GM12878 (cell line): Measurements from ENCODE around the gene DPP4. TPM values are rescaled to one million over a fixed set of nuclear protein-coding genes. Genes with fewer than 3 reads are reported as not detected.

Experiments used
- ATAC-seq: fragments of 200-7000 bp; cut with Tn5 transposase; 3 replicates; pipeline ENCODE4 v1.9.1; 2020; ENCODE audit warnings: mild to moderate bottlenecking, moderate library complexity
- BruUV-seq: library from RNA; stranded (reverse); fragments of 400-500 nt; replicated peaks from 2 replicates; lab custom pipeline; 2021; lab: Mats Ljungman, UMichigan
- CTCF ChIA-PET: fragments of 300-600 bp; sonication (Branson Sonifier 250); formaldehyde crosslinking; extraction: SDS; loops from one replicate; lab custom pipeline; 2021; ENCODE audit warnings: inconsistent platforms; lab: Yijun Ruan, JAX
- POLR2A ChIA-PET: fragments of 350-600 bp; formaldehyde crosslinking; extraction: SDS; loops from one replicate; lab custom pipeline; 2021; ENCODE audit warnings: inconsistent platforms; lab: Charles Lee
- RAD21 ChIA-PET: fragments of 300-600 bp; sonication (Branson Sonifier 250); formaldehyde crosslinking; loops from one replicate; lab custom pipeline; 2023; ENCODE audit warnings: antibody characterized with exemption; ENCODE audit not compliant: unreplicated experiment; lab: Charles Lee
- SMC1A ChIA-PET: fragments of 300-600 bp; sonication (Branson Sonifier 250); formaldehyde crosslinking; loops from one replicate; lab custom pipeline; 2023; ENCODE audit not compliant: unreplicated experiment, uncharacterized antibody; lab: Charles Lee
- DNase-seq: peaks from one replicate; pipeline ENCODE4 v3.0.0-alpha.2; 2011; ENCODE audit warnings: low read depth, low spot score
- FAIRE-seq: peaks from 3 replicates; lab custom pipeline; 2011; peaks lifted over from hg19 to GRCh38; lab: Jason Lieb, UNC
- H2AFZ ChIP-seq: 2 replicates; pipeline ENCODE4 v1.6.0; 2011; ENCODE audit warnings: low read depth, low read length, control low read depth; ENCODE audit not compliant: control insufficient read depth
- H3K27ac ChIP-seq: 2 replicates; pipeline ENCODE4 v1.5.1; 2011; ENCODE audit warnings: control low read depth; ENCODE audit not compliant: control insufficient read depth, insufficient read depth
- H3K27me3 ChIP-seq, 2 experiments: replicated peaks in 1 of 2; 2 replicates each; pipeline versions ENCODE4 v1.6.0 to v1.6.1; 2011; ENCODE audit warnings: low read length in 1 of 2; ENCODE audit not compliant: control insufficient read depth in 2 of 2, insufficient read depth in 2 of 2
- H3K36me3 ChIP-seq, 2 experiments: 2 replicates each; pipeline ENCODE4 v1.5.1; 2011; ENCODE audit warnings: low read length in 1 of 2; ENCODE audit not compliant: control insufficient read depth in 2 of 2, insufficient read depth in 2 of 2
- H3K4me1 ChIP-seq: 2 replicates; pipeline ENCODE4 v1.6.1; 2011; ENCODE audit warnings: mild to moderate bottlenecking, low read length, moderate library complexity, mixed read lengths; ENCODE audit not compliant: control insufficient read depth, insufficient read depth
- H3K4me2 ChIP-seq: 2 replicates; pipeline ENCODE4 v1.6.0; 2011; ENCODE audit warnings: control low read depth; ENCODE audit not compliant: control insufficient read depth, insufficient read depth
- H3K4me3 ChIP-seq: fragments of 200-600 bp; sonication (generic); 2 replicates; pipeline ENCODE4 v1.5.1; 2016
- H3K79me2 ChIP-seq: 2 replicates; pipeline ENCODE4 v1.6.0; 2011; ENCODE audit warnings: low read length; ENCODE audit not compliant: control insufficient read depth, insufficient read depth
- H3K9ac ChIP-seq: 2 replicates; pipeline ENCODE4 v1.8.0; 2011; ENCODE audit warnings: low read length, control low read depth, mixed read lengths; ENCODE audit not compliant: control insufficient read depth, insufficient read depth
- H3K9me3 ChIP-seq: replicated peaks from 3 replicates; pipeline ENCODE4 v1.5.1; 2011; ENCODE audit warnings: mild to moderate bottlenecking, low read length; ENCODE audit not compliant: control insufficient read depth, insufficient read depth
- H4K20me1 ChIP-seq: 2 replicates; pipeline ENCODE4 v1.6.0; 2011; ENCODE audit not compliant: control insufficient read depth, insufficient read depth
- JUND ChIP-seq: IDR thresholded peaks from 2 replicates; pipeline ENCODE4 v1.6.1; 2012; ENCODE audit warnings: low read depth, mild to moderate bottlenecking, low read length, improper control_type of control experiment, moderate library complexity
- KAT2A ChIP-seq: conservative IDR thresholded peaks from 2 replicates; pipeline ENCODE4 v1.6.1; 2011; ENCODE audit warnings: low read depth, low read length; ENCODE audit not compliant: control insufficient read depth
- LARP7 ChIP-seq: fragments of 450-650 bp; IDR thresholded peaks from 2 replicates; pipeline ENCODE4 v1.6.1; 2017; ENCODE audit warnings: mild to moderate bottlenecking
- MAX ChIP-seq: IDR thresholded peaks from 2 replicates; pipeline ENCODE4 v1.6.1; 2012; ENCODE audit warnings: low read depth, low read length, improper control_type of control experiment
- MXI1 ChIP-seq: fragments of 150-350 bp; IDR thresholded peaks from 2 replicates; pipeline ENCODE4 v1.6.1; 2011; ENCODE audit warnings: low read depth, mild to moderate bottlenecking, inconsistent platforms, low read length, improper control_type of control experiment
- NFIC ChIP-seq: IDR thresholded peaks from 2 replicates; pipeline ENCODE4 v1.6.1; 2012; ENCODE audit warnings: low read depth, mild to moderate bottlenecking, inconsistent platforms, low read length, moderate library complexity
- NFXL1 ChIP-seq: fragments of 450-650 bp; IDR thresholded peaks from 2 replicates; pipeline ENCODE4 v1.6.1; 2017; ENCODE audit warnings: antibody characterized with exemption, mild to moderate bottlenecking, borderline replicate concordance
- SMAD5 ChIP-seq: IDR thresholded peaks from 2 replicates; pipeline ENCODE4 v1.6.1; 2016; ENCODE audit warnings: antibody characterized with exemption, low read depth
- SMC3 ChIP-seq: IDR thresholded peaks from 2 replicates; pipeline ENCODE4 v1.6.1; 2011; ENCODE audit warnings: low read length, improper control_type of control experiment, borderline replicate concordance
- TARDBP ChIP-seq: IDR thresholded peaks from 2 replicates; pipeline ENCODE4 v1.6.1; 2016; ENCODE audit warnings: borderline replicate concordance
- YY1 ChIP-seq: IDR thresholded peaks from 2 replicates; pipeline ENCODE4 v1.6.1; 2011; ENCODE audit warnings: low read depth, mild to moderate bottlenecking, low read length
- ZNF24 ChIP-seq: fragments of 450-650 bp; IDR thresholded peaks from 2 replicates; pipeline ENCODE4 v1.6.1; 2017; ENCODE audit warnings: antibody characterized with exemption, mild to moderate bottlenecking
- ZNF384 ChIP-seq: IDR thresholded peaks from 2 replicates; pipeline ENCODE4 v1.6.1; 2012; ENCODE audit warnings: low read depth, mild to moderate bottlenecking, low read length, improper control_type of control experiment, borderline replicate concordance
- WGBS: methylation state at CpG from one replicate; pipeline ENCODE4 v1.1.6; 2016; ENCODE audit warnings: low lambda C conversion rate; ENCODE audit not compliant: insufficient replicate concordance, insufficient coverage; ENCODE audit errors: missing lambda C conversion rate; 5-methylcytosine and 5-hydroxymethylcytosine counted together
- in situ Hi-C: fragments of 300-500 bp; cut with MboI; formaldehyde crosslinking; loops from 9 replicates; pipeline ENCODE4 v1.14.3; 2018; ENCODE audit warnings: mixed read lengths
- intact Hi-C: fragments of 100-400 bp; cut with micrococcal nuclease; formaldehyde crosslinking; loops from one replicate; pipeline ENCODE4 v1.14.2; 2022; ENCODE audit not compliant: unreplicated experiment
- polyA plus RNA-seq, 11 experiments: library from polyadenylated mRNA; depleted of rRNA in 4 of 11; unstranded in 6 of 11; stranded (reverse) in 5 of 11; fragments of >200 nt; fragmentation: Nextera tagmentation in 4 of 11; fragmentation: Illumina TruSeq in 1 of 11; extraction: Ambion mirVana in 4 of 11; extraction: Trizol in 1 of 11; gene quantifications; 1 replicate in 1 of 11; 2 replicates in 10 of 11; pipeline versions ENCODE4 v1.2.1 to v1.2.3, GENCODE V29; 2011 to 2016; ENCODE audit warnings: inconsistent platforms in 2 of 11, missing spikeins in 2 of 11, low read depth in 1 of 11
- total RNA-seq, 4 experiments: library from RNA; depleted of rRNA in 3 of 4; stranded (reverse); fragments of >200 nt in 3 of 4; fragmentation: Illumina TruSeq in 1 of 4; extraction: Trizol in 1 of 4; gene quantifications; 2 replicates each; pipeline versions ENCODE4 v1.2.1 to v1.2.3, GENCODE V29; 2013 to 2021
- TF ChIP-seq, protein P1 (sequence below): fragments of 450-650 bp; IDR thresholded peaks from 2 replicates; pipeline ENCODE4 v1.6.1; 2018; ENCODE audit warnings: borderline replicate concordance, mild to moderate bottlenecking; ENCODE audit not compliant: partially characterized antibody
- TF ChIP-seq, protein P2 (sequence below): IDR thresholded peaks from 2 replicates; pipeline ENCODE4 v1.6.1; 2011; ENCODE audit warnings: low read depth, low read length, improper control_type of control experiment, borderline replicate concordance
- TF ChIP-seq, protein P3 (sequence below): fragments of 450-650 bp; IDR thresholded peaks from 2 replicates; pipeline ENCODE4 v1.6.1; 2017; ENCODE audit warnings: antibody characterized with exemption, mild to moderate bottlenecking, moderate library complexity

The DPP4 gene
- total and polyA plus RNA-seq, 10 of the 15 experiments (the other 5 are each of a cell fraction or from before 2014, with no cell fraction given), result 4.1 to 11.4 (median 9.3) TPM

- FAIRE-seq (no peak), DNase-seq (no peak), ATAC-seq (no peak)
- Histone ChIP-seq H3K79me2 (no peaks in the 10 kb centered on the region), H3K4me3 (no peak overlapping the region), H3K27ac (no peak overlapping the region), H3K27me3 (no peaks in the 10 kb centered on the region), H2AFZ (no peak overlapping the region), H4K20me1 (no peaks in the 10 kb centered on the region), H3K4me1 (no peaks in the 10 kb centered on the region), H3K4me2 (no peak overlapping the region), H3K9me3 (no peaks in the 10 kb centered on the region), H3K36me3 (no peaks in the 10 kb centered on the region), H3K9ac (no peak overlapping the region)
- SMC1A ChIA-PET, result interaction anchor here (0.6 to 1.9 kb wide), 5 partner anchors 35 to 555 kb away, joined by 3 to 5 read pairs (median 4); no protein-coding TSS in a partner anchor
- BruUV-seq, result no TSS peak
- intact Hi-C loops, result no loop called here
- RAD21 ChIA-PET, result interaction anchor here (1.1 kb wide), 1 partner anchor 108 kb away, joined by 3 read pairs; no protein-coding TSS in a partner anchor
- whole genome bisulfite sequencing, result 33% methylated on average over 8 of the region's 8 CpGs
- POLR2A ChIA-PET, result no interaction called here
- in situ Hi-C loops, result no loop called here
- CTCF ChIA-PET, result interaction anchor here (1.1 to 1.8 kb wide), 3 partner anchors 60 to 106 kb away, joined by 3 to 6 read pairs (median 4); no protein-coding TSS in a partner anchor
- no peak for TF ChIP-seq NFIC
- no peak for TF ChIP-seq ZNF384
- TF ChIP-seq, protein P1, sequence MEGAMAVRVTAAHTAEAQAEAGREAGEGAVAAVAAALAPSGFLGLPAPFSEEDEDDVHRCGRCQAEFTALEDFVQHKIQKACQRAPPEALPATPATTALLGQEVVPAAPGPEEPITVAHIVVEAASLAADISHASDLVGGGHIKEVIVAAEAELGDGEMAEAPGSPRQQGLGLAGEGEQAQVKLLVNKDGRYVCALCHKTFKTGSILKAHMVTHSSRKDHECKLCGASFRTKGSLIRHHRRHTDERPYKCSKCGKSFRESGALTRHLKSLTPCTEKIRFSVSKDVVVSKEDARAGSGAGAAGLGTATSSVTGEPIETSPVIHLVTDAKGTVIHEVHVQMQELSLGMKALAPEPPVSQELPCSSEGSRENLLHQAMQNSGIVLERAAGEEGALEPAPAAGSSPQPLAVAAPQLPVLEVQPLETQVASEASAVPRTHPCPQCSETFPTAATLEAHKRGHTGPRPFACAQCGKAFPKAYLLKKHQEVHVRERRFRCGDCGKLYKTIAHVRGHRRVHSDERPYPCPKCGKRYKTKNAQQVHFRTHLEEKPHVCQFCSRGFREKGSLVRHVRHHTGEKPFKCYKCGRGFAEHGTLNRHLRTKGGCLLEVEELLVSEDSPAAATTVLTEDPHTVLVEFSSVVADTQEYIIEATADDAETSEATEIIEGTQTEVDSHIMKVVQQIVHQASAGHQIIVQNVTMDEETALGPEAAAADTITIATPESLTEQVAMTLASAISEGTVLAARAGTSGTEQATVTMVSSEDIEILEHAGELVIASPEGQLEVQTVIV, result no peak
- no peak for TF ChIP-seq SMAD5
- TF ChIP-seq KAT2A, result no peak
- no peak for TF ChIP-seq TARDBP
- TF ChIP-seq NFXL1, result no peak
- no peak for TF ChIP-seq LARP7
- no peak for TF ChIP-seq YY1
- no peak for TF ChIP-seq SMC3
- no peak for TF ChIP-seq ZNF24
- no peak for TF ChIP-seq JUND
- TF ChIP-seq, protein P2, sequence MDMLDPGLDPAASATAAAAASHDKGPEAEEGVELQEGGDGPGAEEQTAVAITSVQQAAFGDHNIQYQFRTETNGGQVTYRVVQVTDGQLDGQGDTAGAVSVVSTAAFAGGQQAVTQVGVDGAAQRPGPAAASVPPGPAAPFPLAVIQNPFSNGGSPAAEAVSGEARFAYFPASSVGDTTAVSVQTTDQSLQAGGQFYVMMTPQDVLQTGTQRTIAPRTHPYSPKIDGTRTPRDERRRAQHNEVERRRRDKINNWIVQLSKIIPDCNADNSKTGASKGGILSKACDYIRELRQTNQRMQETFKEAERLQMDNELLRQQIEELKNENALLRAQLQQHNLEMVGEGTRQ, result no peak
- no peak for TF ChIP-seq MXI1
- TF ChIP-seq, protein P3, sequence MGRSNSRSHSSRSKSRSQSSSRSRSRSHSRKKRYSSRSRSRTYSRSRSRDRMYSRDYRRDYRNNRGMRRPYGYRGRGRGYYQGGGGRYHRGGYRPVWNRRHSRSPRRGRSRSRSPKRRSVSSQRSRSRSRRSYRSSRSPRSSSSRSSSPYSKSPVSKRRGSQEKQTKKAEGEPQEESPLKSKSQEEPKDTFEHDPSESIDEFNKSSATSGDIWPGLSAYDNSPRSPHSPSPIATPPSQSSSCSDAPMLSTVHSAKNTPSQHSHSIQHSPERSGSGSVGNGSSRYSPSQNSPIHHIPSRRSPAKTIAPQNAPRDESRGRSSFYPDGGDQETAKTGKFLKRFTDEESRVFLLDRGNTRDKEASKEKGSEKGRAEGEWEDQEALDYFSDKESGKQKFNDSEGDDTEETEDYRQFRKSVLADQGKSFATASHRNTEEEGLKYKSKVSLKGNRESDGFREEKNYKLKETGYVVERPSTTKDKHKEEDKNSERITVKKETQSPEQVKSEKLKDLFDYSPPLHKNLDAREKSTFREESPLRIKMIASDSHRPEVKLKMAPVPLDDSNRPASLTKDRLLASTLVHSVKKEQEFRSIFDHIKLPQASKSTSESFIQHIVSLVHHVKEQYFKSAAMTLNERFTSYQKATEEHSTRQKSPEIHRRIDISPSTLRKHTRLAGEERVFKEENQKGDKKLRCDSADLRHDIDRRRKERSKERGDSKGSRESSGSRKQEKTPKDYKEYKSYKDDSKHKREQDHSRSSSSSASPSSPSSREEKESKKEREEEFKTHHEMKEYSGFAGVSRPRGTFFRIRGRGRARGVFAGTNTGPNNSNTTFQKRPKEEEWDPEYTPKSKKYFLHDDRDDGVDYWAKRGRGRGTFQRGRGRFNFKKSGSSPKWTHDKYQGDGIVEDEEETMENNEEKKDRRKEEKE, result no peak
- no peak for TF ChIP-seq MAX
Measured at GRCh38 chr2:162018530-162018929, 55.5 kb downstream of the DPP4 start.
